ENCODE results near the gene STX2.
"Not testable (repeated sequence)": the region's sequence is repeated elsewhere in the genome, so short reads cannot be mapped to it uniquely, and the experiment has no call there.

Gene STX2

GRCh38 chr12:130764475-130765185 is 74.4 kb downstream of the STX2 start:
- DNase-seq (ENCODE audit: low read depth), result no peak

GRCh38 chr12:130764073-130764472 is 75.0 kb downstream of the STX2 start:
- DNase-seq (ENCODE audit: low read depth), result no peak

- no peak for DNase-seq (ENCODE audit: low read depth)
These were observed 76.8 kb downstream of the STX2 start for GRCh38 chr12:130762319-130762675.

DNA sequence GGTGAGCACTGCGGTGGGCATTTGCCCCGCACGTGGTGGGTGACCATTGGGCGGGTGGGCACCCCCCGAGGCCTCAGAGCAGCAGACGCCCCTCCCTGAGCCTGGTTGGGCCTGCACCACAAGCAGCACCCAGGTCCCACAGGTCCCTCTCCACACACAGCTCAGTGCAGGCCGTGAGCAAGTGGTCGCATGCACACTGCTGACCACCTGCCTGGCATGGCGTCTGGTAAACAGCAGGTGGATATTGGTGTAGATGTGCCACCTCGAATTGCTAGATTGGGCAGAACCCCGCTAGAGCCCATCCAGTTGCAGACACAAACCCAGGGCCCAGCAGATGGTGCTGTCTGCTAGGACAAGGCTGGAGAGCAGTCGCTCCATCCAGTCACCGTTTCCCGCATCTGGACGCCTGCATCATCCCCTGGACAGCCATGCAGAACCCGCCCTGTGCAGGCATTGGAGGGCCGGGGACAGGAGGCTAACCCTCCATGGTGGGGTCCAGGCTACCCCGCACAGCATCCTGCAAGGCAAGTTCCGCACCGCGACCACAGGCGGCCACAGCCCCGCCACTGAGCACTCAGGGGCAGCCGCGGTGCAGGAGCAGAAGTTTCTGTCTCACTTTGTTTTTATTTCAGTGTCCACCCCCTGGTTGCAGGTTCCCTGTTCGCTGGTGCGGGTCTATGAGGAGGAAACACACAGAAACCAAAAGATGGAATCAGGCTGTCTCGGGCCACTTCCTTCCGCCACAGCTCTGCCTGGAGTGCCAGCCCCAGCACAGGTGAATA is 77.3 kb downstream of the STX2 start:
- DNase-seq (ENCODE audit: low read depth), result peak; percentile 20

GRCh38 chr12:130754234-130754901 is 84.7 kb downstream of the STX2 start:
- DNase-seq (ENCODE audit: low read depth), result no peak

DNA sequence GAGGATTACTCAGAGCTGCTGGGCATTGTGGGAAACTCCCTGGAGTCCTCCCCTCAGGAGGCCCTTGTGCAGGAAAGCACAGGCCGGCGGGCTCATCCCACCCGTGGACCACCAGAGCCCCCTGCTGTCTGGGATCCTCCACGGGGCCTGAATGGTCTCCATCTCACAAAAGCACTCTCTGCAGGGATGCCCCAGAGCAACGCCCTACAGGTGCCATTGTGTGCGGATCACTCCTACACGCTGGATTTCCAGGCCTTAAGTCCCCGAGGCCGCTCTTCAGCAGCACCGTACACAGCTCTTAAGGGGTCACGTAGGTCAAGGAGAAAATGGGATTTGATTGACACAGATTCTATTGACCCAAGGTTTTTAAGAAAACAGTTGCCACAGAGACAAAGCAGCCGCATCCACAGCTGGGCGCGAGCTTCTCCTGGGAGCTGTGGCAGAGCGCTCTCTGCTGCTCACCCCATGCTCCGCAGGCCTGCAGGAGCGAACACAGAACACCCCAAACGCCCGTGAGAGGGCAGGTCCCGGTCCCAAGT is 86.3 kb downstream of the STX2 start:
- DNase-seq (ENCODE audit: low read depth), result no peak

- DNase-seq (ENCODE audit: low read depth), result not testable (repeated sequence)
These were observed 87.0 kb downstream of the STX2 start for GRCh38 chr12:130752037-130752436.

DNA sequence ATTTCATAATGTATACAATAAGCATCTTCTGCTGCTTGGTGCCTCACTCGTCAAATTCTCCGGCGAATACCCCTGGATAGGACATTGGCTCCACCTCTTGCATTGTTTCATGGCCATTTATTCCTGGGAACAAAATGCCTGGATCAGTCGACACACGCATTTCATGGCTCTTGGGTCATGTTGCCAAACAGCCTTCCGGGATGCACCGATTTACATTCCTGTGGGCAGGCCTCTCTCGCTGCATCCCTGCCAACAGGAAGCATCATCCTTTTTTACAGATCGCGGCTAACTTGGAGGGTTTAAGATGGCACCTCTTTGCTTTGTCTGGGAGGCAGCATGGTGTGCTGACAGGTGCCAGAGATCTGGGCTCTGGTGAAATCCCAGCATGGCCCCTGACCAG is 90.3 kb downstream of the STX2 start:
- DNase-seq (ENCODE audit: low read depth), result no peak

DNA sequence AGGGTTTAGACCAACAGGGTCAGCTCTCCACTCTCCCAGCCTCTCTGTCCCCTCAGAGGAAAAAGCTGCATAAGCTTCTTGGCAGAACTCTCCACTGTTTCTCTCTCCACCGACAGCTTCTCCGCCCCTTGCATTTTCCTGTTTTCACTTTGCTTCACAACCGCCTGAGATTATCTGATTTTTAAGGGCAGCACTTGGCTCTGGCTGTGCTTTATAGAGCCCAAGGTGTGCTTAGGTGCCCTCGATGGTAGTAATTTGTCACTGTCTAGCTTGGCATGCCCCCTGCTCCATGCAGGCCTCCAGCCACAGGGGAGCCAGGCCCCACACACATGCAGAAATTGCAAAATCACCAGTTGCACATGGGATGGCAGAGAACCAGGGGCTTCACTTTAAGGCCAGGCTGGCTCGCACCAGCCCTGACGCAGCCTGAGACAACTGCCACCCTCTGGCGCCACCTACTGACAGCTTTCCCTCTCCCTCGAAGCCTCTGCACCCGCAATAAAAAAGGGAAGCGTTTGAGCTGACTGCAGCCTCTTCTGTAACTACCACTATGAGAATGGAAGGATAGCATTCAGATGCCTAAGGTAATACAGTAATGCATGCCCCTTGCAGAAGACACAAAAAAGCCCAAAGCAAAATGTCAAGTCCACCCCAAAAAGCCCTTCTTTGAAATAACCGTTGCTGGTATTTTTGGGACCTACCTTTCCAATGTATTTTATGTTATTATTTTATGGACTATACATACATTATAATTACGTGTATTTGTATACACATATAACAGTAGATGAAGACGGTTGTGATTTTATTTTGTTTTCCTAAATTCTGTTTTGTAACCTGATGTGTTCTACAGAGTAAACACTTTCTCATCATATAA is 90.9 kb downstream of the STX2 start:
- peak; percentile 20 for DNase-seq (ENCODE audit: low read depth)

DNA sequence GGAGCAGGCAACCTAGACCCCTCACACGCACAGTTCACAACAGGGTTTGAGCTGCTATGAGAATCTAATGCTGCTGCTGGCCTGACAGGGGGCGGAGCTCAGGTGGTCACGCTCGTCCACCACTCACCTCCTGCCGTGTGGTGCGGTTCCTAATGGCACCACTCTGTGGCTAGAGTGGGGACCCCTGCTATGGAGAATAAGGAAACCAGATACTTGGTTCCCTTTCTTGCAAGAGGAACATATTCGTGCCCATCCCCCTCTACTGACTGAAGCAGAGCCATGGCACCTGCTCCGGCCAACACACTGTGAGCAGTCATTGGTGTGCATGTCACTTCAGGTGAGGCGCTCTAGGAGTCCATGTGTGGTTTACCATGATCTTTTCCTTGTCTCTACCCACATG is 92.5 kb downstream of the STX2 start:
- DNase-seq (ENCODE audit: low read depth), result no peak

DNA sequence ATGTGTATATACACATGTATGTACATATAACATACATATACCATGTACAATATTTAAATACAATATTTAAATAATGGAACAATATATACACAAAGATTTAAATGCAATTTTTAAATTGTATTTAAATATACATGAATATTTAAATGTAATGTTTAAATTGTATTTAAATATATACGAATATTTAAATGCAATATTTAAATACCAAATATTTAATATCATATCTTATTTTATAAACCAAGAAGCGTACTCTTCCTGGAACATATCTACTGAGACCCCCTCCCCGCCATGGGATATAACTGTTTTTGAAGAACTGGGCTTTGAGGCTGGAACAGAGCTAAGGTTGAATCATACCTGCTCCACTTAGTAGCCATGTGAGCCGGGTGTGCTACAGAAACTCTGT is 93.1 kb downstream of the STX2 start:
- no peak for DNase-seq (ENCODE audit: low read depth)

DNA sequence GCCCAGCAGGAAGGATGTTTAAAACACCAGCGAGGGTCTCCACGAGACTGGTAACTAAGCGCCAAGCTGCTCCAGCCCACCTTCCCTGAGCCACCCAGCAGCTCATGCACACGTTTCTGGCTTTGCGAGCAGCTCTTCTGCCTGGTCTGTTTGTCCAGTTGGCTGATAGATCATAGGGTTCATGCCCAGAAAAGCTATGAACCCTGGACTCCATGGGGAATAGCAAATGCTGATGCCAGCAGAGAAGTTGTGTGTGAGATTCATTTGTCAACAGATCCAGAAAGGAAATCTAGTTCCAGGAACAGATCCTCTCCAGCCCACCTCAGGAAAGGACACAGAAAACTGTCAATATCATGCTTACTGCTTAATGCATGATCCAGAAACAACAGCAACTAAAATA is 94.8 kb downstream of the STX2 start:
- no peak for DNase-seq (ENCODE audit: low read depth)

DNA sequence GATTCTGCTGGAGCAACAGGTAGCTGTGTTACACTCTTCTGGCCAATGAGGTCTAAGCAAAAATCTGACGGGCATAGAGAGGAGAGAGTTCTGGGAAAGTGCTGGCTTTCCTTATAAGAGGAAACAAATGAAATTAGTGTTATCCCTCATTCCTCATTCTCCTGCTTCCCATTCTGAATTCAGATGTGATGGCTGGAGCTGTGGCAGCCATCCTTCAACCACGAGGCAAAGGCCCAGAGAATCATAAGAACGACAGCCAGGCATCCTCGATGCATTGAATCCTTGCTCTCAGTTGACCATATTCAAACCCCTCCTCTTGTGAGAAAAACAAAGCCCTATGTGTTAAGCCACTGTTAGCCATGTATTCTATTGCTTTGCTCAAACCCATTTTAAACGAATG is 95.4 kb downstream of the STX2 start:
- DNase-seq (ENCODE audit: low read depth), result no peak

DNA sequence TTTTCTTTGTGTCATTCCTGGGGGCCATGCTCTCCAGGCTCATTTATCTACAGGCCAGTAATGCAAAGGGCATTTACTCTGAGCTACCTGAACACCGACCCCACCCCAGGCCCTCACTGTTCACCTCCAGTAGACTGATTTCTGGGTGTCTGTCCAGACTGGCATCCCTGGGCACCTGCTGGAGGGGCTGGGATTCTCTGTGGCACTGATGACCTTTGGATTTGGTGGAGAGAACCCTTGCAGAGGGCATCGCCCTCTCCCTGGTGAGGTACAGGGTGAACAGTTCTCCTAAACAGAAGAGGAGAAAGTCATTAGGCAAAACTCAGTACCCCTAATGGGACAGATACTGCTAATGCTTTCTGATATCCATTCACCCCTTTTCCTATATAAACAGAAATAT is 95.9 kb downstream of the STX2 start:
- DNase-seq (ENCODE audit: low read depth), result no peak

GRCh38 chr12:130742716-130743115 is 96.3 kb downstream of the STX2 start:
- DNase-seq (ENCODE audit: low read depth), result no peak

- no peak for DNase-seq (ENCODE audit: low read depth)
These were observed 96.9 kb downstream of the STX2 start for GRCh38 chr12:130742112-130742511.
